Measurements from ENCODE around the gene SPO11.

DNA sequence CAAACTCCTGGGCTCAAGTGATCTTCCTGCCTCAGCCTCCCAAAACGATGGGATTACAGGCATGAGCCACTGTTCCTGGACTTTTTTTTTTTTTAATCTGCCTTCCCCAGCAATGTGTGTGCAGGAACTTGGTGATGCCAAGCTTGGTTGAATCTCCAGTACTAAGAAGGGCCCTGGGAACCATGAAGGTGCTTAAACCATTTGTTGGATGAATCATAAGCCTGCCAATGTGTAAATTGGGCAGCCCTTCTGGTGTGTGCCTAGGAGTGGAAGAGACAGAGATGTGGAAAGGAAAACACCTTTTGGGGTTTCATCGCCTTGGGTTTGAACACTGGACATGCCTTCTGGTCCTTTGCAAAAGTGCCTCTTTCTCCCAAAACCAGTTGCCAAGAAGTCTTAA, 7.1 kb upstream of the SPO11 start:
- no peak for TF ChIP-seq POLR2A (IDR thresholded peaks at IDR 0.05)
- TF ChIP-seq, protein P1, sequence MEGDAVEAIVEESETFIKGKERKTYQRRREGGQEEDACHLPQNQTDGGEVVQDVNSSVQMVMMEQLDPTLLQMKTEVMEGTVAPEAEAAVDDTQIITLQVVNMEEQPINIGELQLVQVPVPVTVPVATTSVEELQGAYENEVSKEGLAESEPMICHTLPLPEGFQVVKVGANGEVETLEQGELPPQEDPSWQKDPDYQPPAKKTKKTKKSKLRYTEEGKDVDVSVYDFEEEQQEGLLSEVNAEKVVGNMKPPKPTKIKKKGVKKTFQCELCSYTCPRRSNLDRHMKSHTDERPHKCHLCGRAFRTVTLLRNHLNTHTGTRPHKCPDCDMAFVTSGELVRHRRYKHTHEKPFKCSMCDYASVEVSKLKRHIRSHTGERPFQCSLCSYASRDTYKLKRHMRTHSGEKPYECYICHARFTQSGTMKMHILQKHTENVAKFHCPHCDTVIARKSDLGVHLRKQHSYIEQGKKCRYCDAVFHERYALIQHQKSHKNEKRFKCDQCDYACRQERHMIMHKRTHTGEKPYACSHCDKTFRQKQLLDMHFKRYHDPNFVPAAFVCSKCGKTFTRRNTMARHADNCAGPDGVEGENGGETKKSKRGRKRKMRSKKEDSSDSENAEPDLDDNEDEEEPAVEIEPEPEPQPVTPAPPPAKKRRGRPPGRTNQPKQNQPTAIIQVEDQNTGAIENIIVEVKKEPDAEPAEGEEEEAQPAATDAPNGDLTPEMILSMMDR (IDR thresholded peaks at IDR 0.05) = no peak

Measured in Peyer's patch (tissue), 4 donors.